Skeletal muscle satellite cell (primary cell): Measurements from ENCODE around the gene FXYD2.

Experiments used
- H3K27me3 ChIP-seq: 2 replicates; pipeline ENCODE4 v1.7.0; 2013; ENCODE audit warnings: low read length; ENCODE audit not compliant: control insufficient read depth, insufficient read depth
- H3K36me3 ChIP-seq: 2 replicates; pipeline ENCODE4 v1.7.0; 2013; ENCODE audit warnings: mild to moderate bottlenecking, control low read depth, low read length; ENCODE audit not compliant: insufficient read depth
- H3K4me1 ChIP-seq: 2 replicates; pipeline ENCODE4 v1.7.0; 2013; ENCODE audit warnings: low read length; ENCODE audit not compliant: control insufficient read depth, insufficient read depth
- H3K4me2 ChIP-seq: 2 replicates; pipeline ENCODE4 v1.7.0; 2013; ENCODE audit warnings: mild to moderate bottlenecking, low read length
- H3K4me3 ChIP-seq: 2 replicates; pipeline ENCODE4 v1.7.0; 2013; ENCODE audit warnings: low read length
- H3K9ac ChIP-seq: 2 replicates; pipeline ENCODE4 v1.7.0; 2013; ENCODE audit warnings: mild to moderate bottlenecking, low read depth, low read length, moderate library complexity
- H3K9me3 ChIP-seq: replicated peaks from 2 replicates; pipeline ENCODE4 v1.7.0; 2013; ENCODE audit warnings: mild to moderate bottlenecking, control low read depth, low read length

The FXYD2 gene

DNA sequence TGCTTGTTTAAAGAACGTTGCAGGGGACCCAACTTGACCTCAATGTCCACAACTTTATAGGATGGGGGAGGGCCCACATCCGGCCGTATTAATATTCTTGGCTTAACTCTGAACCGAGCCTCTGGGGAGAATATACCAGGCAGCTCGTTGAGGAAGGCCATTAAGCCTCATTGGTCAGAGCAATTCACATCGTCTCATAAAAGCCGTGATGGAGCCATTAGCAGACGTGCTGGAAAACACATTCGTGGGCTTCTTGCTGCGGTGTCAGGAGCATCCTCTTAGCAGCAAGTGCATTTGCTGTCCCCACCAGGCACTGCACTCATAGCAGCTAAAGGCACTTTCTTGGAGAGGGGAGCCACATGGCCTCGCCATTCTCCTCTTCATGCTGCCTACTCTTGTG, 42.4 kb downstream of the FXYD2 start:
- Histone ChIP-seq H3K4me2 (no peak overlapping the region), H3K27me3 (peaks cover 41% of the 10 kb centered on the region), H3K9ac (no peak overlapping the region), H3K4me3 (no peak overlapping the region), H3K4me1 (no peaks in the 10 kb centered on the region), H3K9me3 (no peaks in the 10 kb centered on the region), H3K36me3 (no peaks in the 10 kb centered on the region)

- Histone ChIP-seq H3K4me2 (no peak overlapping the region), H3K27me3 (peaks cover 39% of the 10 kb centered on the region), H3K36me3 (no peaks in the 10 kb centered on the region), H3K9me3 (no peaks in the 10 kb centered on the region), H3K9ac (no peak overlapping the region), H3K4me1 (no peaks in the 10 kb centered on the region), H3K4me3 (no peak overlapping the region)
Observed at GRCh38 chr11:117781627-117782026, 42.9 kb downstream of the FXYD2 start.

DNA sequence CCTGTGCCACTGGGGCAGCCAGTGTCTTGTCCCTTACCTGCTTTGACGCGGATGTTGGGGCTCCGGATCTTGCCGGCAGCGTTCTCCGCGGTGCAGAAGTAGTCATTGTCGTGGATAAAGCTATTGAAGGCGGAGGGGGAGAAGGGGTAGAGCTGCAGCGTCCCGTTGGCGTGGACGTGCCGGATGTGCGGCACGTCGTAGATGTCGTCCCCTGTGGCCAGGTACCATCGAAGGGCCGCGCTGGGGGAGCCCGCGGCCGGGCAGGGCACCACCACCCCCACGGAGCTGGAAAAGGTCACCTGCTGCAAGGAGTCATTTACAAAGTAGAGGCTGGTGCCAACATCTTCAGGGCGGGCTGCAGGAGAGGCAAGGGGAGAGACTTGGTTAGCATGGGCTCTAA, 44.1 kb downstream of the FXYD2 start:
- Histone ChIP-seq H3K27me3 (peaks cover 35% of the 10 kb centered on the region), H3K4me2 (no peak overlapping the region), H3K9me3 (no peaks in the 10 kb centered on the region), H3K36me3 (no peaks in the 10 kb centered on the region), H3K4me3 (no peak overlapping the region), H3K9ac (no peak overlapping the region), H3K4me1 (no peaks in the 10 kb centered on the region)

DNA sequence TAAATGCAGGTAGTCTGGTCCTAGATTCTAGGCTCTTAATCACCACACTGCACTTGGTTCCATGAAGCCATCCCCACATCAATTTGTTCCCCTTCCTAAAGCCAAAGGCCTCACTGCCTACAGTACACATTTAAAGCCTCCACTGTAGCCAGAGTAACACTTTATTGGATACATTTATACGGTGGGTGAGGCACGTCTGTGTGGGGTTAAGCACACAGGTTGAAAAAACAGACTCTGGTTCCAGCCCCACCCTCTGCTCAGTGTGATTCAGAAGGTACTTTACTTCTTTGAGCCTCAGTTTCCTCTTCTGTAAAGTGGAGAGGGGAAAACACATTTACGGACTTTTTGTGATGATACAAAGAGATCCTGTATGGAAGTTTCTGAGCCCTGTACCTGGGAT, 50.0 kb downstream of the FXYD2 start:
- H3K36me3 ChIP-seq = no peaks in the 10 kb centered on the region

DNA sequence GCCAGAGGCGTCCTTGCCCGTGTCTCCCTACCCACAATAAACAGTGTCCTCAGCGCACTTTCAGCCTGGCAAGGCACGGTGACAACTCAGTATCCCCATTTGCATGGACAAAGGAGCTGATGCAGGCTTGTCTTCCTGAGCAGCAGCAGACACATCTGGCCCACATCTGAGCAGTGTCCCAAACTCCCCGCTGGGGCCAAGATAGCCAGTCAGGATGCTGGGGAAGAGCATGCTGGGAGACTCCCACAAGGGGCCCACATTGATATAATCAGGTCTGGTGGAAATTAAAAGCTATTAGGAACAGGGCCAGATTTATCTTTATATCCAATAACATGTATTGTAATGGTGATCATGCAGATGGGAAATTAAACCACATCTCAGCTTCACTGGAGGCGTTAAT, 52.2 kb downstream of the FXYD2 start:
- Histone ChIP-seq H3K36me3 (no peaks in the 10 kb centered on the region), H3K4me2 (no peak overlapping the region), H3K27me3 (peaks cover 9% of the 10 kb centered on the region), H3K9me3 (no peaks in the 10 kb centered on the region), H3K9ac (no peak overlapping the region), H3K4me3 (no peak overlapping the region), H3K4me1 (no peaks in the 10 kb centered on the region)

More for the DNA sequence above, 50.0 kb downstream of the FXYD2 start:
- no peak overlapping the region for H3K9ac ChIP-seq
- no peak overlapping the region for H3K4me2 ChIP-seq
- no peaks in the 10 kb centered on the region for H3K9me3 ChIP-seq
- peaks cover 21% of the 10 kb centered on the region for H3K27me3 ChIP-seq
- no peaks in the 10 kb centered on the region for H3K4me1 ChIP-seq
- H3K4me3 ChIP-seq = no peak overlapping the region

GRCh38 chr11:117771841-117772240, 52.7 kb downstream of the FXYD2 start:
- H3K4me3 ChIP-seq = no peak overlapping the region
- H3K27me3 ChIP-seq = peaks cover 7% of the 10 kb centered on the region
- no peaks in the 10 kb centered on the region for H3K36me3 ChIP-seq
- H3K4me2 ChIP-seq = no peak overlapping the region
- no peak overlapping the region for H3K9ac ChIP-seq
- no peaks in the 10 kb centered on the region for H3K4me1 ChIP-seq
- H3K9me3 ChIP-seq = no peaks in the 10 kb centered on the region

DNA sequence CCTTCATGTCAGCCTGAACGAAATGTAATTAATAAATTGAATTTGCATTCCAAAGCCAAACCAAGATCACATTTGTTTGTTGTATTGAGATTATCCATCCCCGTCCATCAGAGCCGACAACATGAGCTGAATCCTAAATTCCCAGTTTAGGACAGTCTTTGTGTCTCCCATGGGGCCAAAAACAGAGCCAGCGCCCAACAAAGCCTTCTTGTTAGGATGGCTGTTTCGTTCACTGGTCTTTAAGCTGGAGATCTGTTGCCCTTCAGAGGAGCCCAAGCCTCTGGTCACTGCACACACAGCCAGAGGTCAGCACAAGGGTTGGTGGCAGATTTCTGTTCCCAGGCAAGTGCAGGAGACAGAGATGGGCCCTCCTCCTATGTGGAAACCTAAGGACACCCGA, 53.3 kb downstream of the FXYD2 start:
- Histone ChIP-seq H3K9ac (no peak overlapping the region), H3K4me1 (no peaks in the 10 kb centered on the region), H3K4me2 (no peak overlapping the region), H3K4me3 (no peak overlapping the region), H3K36me3 (no peaks in the 10 kb centered on the region), H3K27me3 (peaks cover 7% of the 10 kb centered on the region), H3K9me3 (no peaks in the 10 kb centered on the region)

- H3K9me3 ChIP-seq = no peaks in the 10 kb centered on the region
- H3K4me2 ChIP-seq = no peak overlapping the region
- H3K36me3 ChIP-seq = no peaks in the 10 kb centered on the region
- H3K9ac ChIP-seq = no peak overlapping the region
- no peak overlapping the region for H3K4me3 ChIP-seq
- H3K27me3 ChIP-seq = peaks cover 10% of the 10 kb centered on the region
- H3K4me1 ChIP-seq = no peaks in the 10 kb centered on the region
Observed at GRCh38 chr11:117770061-117770460, 54.5 kb downstream of the FXYD2 start.
